Sigmoid colon (tissue), 4 donors: ENCODE measurements around the gene OPCML.

Source experiments
- POLR2A ChIP-seq, 2 donors: fragments of 450-650 bp; IDR thresholded peaks; one replicate each; pipeline ENCODE4 v1.6.1; 2016; ENCODE audit warnings: antibody characterized with exemption in 2 of 2, mild to moderate bottlenecking in 2 of 2, moderate library complexity in 2 of 2
- POLR2AphosphoS5 ChIP-seq, 4 donors: sonication (generic); formaldehyde crosslinking; IDR thresholded peaks; one replicate each; pipeline ENCODE4 v1.6.1; 2017; ENCODE audit warnings: antibody characterized with exemption in 4 of 4
- TF ChIP-seq, protein P1 (sequence below), 4 experiments: fragments of 450-650 bp in 3 of 4; fragments of 200-600 bp in 1 of 4; IDR thresholded peaks; one replicate each; pipeline ENCODE4 v1.5.1; 2016 to 2019; ENCODE audit warnings: antibody characterized with exemption in 4 of 4, mild to moderate bottlenecking in 3 of 4, moderate library complexity in 2 of 4

DNA sequence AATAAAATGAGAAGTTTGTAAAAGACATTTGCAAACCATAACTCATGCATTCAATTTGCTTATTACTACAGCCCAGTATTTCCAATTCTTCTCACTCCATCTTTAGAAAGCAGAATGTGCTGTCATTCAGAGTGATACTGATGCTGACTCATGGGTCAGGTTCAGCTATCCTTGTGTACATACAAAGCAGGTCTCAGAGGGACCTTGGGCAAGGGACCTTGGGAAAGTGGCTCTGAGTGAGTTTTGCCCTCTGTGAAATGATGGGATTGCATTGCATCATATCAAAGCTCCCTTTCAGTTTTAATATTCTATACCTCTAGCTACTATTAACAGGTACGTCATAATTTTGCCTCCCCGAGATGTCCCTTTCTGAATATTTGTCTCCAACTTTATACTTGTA is 848.7 kb downstream of the OPCML start:
- TF ChIP-seq, protein P1, sequence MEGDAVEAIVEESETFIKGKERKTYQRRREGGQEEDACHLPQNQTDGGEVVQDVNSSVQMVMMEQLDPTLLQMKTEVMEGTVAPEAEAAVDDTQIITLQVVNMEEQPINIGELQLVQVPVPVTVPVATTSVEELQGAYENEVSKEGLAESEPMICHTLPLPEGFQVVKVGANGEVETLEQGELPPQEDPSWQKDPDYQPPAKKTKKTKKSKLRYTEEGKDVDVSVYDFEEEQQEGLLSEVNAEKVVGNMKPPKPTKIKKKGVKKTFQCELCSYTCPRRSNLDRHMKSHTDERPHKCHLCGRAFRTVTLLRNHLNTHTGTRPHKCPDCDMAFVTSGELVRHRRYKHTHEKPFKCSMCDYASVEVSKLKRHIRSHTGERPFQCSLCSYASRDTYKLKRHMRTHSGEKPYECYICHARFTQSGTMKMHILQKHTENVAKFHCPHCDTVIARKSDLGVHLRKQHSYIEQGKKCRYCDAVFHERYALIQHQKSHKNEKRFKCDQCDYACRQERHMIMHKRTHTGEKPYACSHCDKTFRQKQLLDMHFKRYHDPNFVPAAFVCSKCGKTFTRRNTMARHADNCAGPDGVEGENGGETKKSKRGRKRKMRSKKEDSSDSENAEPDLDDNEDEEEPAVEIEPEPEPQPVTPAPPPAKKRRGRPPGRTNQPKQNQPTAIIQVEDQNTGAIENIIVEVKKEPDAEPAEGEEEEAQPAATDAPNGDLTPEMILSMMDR (IDR thresholded peaks at IDR 0.05): no peak
- TF ChIP-seq POLR2A (IDR thresholded peaks at IDR 0.05) (no peak), POLR2AphosphoS5 (IDR thresholded peaks at IDR 0.05) (no peak)
